ENCODE results near the gene LCN6. TPM values are rescaled to one million over a fixed set of nuclear protein-coding genes. Genes with fewer than 3 reads are reported as not detected.
"Not testable (repeated sequence)": the region's sequence is repeated elsewhere in the genome, so short reads cannot be mapped to it uniquely, and the experiment has no call there.

Gene LCN6
- total RNA-seq, 1 experiment from 2014 or later = not detected

DNA sequence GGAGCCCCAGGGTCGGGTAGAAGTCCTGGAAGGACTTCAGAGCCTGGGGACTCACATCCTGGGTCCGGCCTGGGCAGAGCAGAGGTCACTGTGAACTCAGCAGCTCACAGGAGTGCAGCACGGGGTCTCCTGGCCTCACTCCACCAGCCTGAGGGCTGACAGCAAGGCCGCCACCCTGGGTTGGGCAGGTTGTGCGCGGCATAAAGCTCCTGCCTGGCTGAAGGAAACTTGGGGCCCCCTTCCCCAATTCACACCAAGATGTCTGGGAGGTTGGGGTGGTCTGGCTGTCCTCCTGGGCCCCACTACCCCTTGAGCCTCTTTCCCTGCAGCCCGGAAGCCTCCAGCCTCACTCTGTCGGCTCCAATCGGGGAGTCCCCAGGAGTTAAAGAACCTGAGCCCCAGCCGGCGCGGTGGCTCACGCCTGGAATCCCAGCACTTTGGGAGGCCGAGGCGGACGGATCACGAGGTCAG is 13.9 kb upstream of the LCN6 start:
- CTCF ChIA-PET = interaction anchor here (0.6 to 4.8 kb wide), 5 partner anchors 12 to 273 kb away, joined by 3 to 30 read pairs (median 3); no protein-coding TSS in a partner anchor
- H3K27ac Mint-ChIP-seq (ENCODE audit: low read depth, unreplicated experiment) = no peak overlapping the region
- intact Hi-C loops (cut with micrococcal nuclease) = no loop called here
- peaks cover 7% of the 10 kb centered on the region for H3K4me1 Mint-ChIP-seq (ENCODE audit: insufficient read depth, unreplicated experiment)
- no TSS peak for BruUV-seq (replicated peaks)
- H3K4me3 Mint-ChIP-seq (ENCODE audit: unreplicated experiment) = no peak overlapping the region
- DNase-seq (ENCODE audit: unreplicated experiment) = no peak
- POLR2A ChIA-PET = no interaction called here
- no peaks in the 10 kb centered on the region for H3K27me3 Mint-ChIP-seq (ENCODE audit: insufficient read depth, unreplicated experiment)
- no peaks in the 10 kb centered on the region for H3K36me3 Mint-ChIP-seq (ENCODE audit: insufficient read depth, unreplicated experiment)
- TF ChIP-seq, protein P1, sequence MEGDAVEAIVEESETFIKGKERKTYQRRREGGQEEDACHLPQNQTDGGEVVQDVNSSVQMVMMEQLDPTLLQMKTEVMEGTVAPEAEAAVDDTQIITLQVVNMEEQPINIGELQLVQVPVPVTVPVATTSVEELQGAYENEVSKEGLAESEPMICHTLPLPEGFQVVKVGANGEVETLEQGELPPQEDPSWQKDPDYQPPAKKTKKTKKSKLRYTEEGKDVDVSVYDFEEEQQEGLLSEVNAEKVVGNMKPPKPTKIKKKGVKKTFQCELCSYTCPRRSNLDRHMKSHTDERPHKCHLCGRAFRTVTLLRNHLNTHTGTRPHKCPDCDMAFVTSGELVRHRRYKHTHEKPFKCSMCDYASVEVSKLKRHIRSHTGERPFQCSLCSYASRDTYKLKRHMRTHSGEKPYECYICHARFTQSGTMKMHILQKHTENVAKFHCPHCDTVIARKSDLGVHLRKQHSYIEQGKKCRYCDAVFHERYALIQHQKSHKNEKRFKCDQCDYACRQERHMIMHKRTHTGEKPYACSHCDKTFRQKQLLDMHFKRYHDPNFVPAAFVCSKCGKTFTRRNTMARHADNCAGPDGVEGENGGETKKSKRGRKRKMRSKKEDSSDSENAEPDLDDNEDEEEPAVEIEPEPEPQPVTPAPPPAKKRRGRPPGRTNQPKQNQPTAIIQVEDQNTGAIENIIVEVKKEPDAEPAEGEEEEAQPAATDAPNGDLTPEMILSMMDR (IDR thresholded peaks at IDR 0.05; ENCODE audit: unreplicated experiment) = no peak
- H3K9me3 Mint-ChIP-seq (ENCODE audit: unreplicated experiment) = no peaks in the 10 kb centered on the region

GRCh38 chr9:136761545-136761981 is 13.2 kb upstream of the LCN6 start:
- DNase-seq (ENCODE audit: unreplicated experiment) = no peak
- ChIA-PET CTCF (interaction anchor here (0.6 to 4.8 kb wide), 5 partner anchors 13 to 345 kb away, joined by 3 to 30 read pairs (median 4); no protein-coding TSS in a partner anchor), POLR2A (no interaction called here)
- intact Hi-C loops (cut with micrococcal nuclease) = no loop called here
- TF ChIP-seq, protein P1 (IDR thresholded peaks at IDR 0.05; ENCODE audit: unreplicated experiment) = no peak
- no peaks in the 10 kb centered on the region for H3K36me3 Mint-ChIP-seq (ENCODE audit: insufficient read depth, unreplicated experiment)
- no peaks in the 10 kb centered on the region for H3K27me3 Mint-ChIP-seq (ENCODE audit: insufficient read depth, unreplicated experiment)
- no peak overlapping the region for H3K4me3 Mint-ChIP-seq (ENCODE audit: unreplicated experiment)
- H3K27ac Mint-ChIP-seq (ENCODE audit: low read depth, unreplicated experiment) = no peak overlapping the region
- no peaks in the 10 kb centered on the region for H3K9me3 Mint-ChIP-seq (ENCODE audit: unreplicated experiment)
- peaks cover 2% of the 10 kb centered on the region for H3K4me1 Mint-ChIP-seq (ENCODE audit: insufficient read depth, unreplicated experiment)
- BruUV-seq (replicated peaks) = no TSS peak

DNA sequence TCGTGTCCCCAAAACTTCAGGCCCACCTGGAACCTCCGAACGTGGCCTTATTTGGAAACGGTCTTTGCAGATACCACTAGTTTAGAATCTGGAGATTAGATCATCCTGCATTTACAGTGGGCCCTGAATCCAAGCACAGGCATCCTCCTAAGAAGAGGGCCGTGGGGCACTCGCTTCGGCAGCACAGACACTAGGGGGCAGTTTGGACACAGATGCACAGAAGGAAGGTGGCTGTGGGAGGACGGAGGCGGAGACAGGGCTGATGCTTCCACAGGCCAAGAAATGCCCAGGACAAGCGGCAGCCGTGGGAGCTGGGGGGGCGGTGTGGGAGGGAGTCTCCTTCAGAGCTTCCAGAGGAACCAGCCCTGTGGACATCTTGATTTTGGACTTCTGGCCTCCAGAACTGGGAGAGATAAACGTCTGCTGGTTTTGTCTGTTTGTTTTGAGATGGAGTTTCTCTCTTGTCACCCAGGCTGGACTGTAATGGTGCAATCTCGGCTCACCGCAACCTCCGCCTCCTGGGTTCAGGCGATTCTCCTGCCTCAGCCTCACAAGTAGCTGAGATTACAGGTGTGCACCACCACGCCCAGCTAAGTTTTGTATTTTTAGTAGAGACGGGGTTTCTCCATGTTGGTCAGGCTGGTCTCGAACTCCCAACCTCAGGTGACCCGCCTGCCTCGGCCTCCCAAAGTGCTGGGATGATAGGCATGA is 12.7 kb upstream of the LCN6 start:
- H3K4me1 Mint-ChIP-seq (ENCODE audit: insufficient read depth, unreplicated experiment); POLR2A ChIA-PET; H3K27me3 Mint-ChIP-seq (ENCODE audit: insufficient read depth, unreplicated experiment); H3K36me3 Mint-ChIP-seq (ENCODE audit: insufficient read depth, unreplicated experiment); H3K9me3 Mint-ChIP-seq (ENCODE audit: unreplicated experiment); intact Hi-C loops (cut with micrococcal nuclease); H3K4me3 Mint-ChIP-seq (ENCODE audit: unreplicated experiment); BruUV-seq (replicated peaks); H3K27ac Mint-ChIP-seq (ENCODE audit: low read depth, unreplicated experiment): not testable (repeated sequence)
- TF ChIP-seq, protein P1 (IDR thresholded peaks at IDR 0.05; ENCODE audit: unreplicated experiment) = peak; percentile 56
- DNase-seq (ENCODE audit: unreplicated experiment) = peak; percentile 61
- CTCF ChIA-PET = interaction anchor here (0.6 to 4.8 kb wide), 9 partner anchors 13 to 346 kb away, joined by 3 to 30 read pairs (median 4); no protein-coding TSS in a partner anchor

DNA sequence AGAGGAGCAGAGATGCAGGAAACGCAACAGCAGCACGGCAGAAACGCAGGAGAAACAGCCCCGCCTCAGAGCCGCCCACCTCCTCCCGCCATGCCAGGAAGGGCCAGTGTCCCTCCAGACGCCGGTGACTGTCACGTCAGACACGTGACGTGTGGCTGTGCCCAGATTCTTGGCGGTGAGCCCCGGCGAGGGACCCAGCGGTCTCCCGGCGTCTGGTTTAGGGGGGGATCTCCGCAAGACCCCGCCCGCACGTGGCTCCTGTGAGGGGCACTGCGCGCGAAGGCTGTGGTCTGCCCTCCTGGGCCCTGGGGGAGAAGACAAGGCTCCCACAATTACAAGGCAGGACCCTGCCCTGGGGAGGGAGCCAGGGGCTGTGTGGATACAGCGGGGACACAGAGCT is 12.1 kb upstream of the LCN6 start:
- TF ChIP-seq, protein P1 (IDR thresholded peaks at IDR 0.05; ENCODE audit: unreplicated experiment) = no peak
- Mint-ChIP-seq H3K4me1 (ENCODE audit: insufficient read depth, unreplicated experiment) (no peaks in the 10 kb centered on the region), H3K36me3 (ENCODE audit: insufficient read depth, unreplicated experiment) (no peaks in the 10 kb centered on the region), H3K27ac (ENCODE audit: low read depth, unreplicated experiment) (no peak overlapping the region), H3K27me3 (ENCODE audit: insufficient read depth, unreplicated experiment) (no peaks in the 10 kb centered on the region), H3K9me3 (ENCODE audit: unreplicated experiment) (no peaks in the 10 kb centered on the region), H3K4me3 (ENCODE audit: unreplicated experiment) (no peak overlapping the region)
- intact Hi-C loops (cut with micrococcal nuclease) = no loop called here
- BruUV-seq (replicated peaks) = no TSS peak
- CTCF ChIA-PET = interaction anchor here (0.6 to 4.8 kb wide), 10 partner anchors 14 to 274 kb away, joined by 3 to 30 read pairs (median 4); no protein-coding TSS in a partner anchor
- DNase-seq (ENCODE audit: unreplicated experiment) = no peak
- POLR2A ChIA-PET = no interaction called here

Measured in MCF 10A (cell line).